ENCODE results near the gene CD1E. TPM values are rescaled to one million over a fixed set of nuclear protein-coding genes. Genes with fewer than 3 reads are reported as not detected.
"Not testable (repeated sequence)": the region's sequence is repeated elsewhere in the genome, so short reads cannot be mapped to it uniquely, and the experiment has no call there.

The CD1E gene
- not detected for total RNA-seq
- long read RNA-seq: 0 reads

DNA sequence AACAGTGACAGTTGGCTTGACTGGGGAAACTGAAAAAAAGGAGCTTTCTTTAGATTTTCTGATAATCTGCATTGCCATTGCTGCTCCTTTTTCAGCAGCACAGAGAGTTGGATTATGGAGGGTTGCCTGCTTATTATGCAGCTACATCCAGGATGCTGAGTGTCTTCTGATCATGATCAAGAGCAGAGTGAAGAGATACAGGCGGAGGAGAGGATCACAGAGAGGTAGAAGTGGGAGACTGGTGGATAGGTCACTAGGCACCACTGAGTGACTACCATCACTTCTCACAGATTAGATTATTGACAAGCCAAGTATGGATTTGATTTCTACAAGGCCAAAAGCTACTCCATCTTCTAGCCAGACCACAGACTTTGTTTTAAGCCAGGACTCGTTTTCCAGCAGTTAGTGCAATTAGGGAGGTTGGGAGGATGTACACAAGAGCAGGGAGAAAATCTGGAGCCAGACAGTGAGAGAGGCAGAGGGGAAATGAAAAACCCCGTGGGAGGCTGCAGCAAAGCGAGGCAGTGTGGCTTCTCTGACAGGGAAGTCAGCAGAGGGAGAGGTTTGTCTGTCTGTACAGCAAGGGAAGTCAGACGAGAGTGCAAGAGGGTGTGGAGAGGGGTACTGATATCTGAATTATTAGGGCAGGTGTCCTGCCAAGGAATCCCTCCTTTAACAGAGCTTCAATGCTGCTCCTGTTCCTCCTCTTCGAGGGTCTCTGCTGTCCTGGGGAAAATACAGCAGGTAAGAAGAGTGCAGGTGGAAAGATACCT is at the start of gene CD1E:
Gene CD1E, plus strand, starts transcription at position 592 of the 773 bp plus-strand sequence. Its CDS starts 95 bp downstream, at position 687.
- no peak for DNase-seq (ENCODE audit: low spot score)

DNA sequence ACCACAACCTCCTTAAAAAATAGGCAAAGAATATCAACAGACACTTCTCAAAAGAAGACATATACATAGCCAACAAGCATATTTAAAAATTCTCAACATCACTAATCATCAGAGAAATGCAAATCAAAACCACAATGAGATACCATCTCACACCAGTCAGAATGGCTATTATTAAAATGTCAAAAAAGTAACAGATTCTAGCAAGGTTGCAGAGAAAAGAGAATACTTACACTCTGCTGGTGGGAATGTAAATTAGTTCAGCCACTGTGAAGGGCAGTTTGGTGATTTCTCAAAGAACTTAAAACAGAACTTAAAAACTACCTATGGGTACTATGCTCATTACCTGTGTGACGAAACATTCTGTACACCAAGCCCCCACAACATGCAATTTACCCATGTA is 43.1 kb upstream of the CD1E start:
- DNase-seq (ENCODE audit: low spot score): no peak

DNA sequence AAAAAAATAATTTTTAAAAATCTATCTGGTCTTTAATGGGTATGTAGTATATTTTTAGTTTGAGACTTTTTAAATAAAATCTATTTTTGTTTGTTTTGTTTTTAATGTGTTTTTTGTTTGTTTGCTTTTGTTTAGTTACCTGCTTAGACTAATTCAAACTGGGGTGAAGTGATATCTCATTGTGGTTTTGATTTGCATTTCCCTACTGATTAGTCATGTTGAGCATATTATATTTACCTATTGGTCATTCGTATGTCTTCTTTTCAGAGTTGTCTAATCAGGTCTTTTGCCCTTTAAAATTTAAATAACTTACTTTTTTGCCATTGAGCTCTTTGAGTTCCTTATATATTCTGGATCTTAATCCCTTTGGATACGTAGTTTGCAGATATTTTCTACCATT is 42.6 kb upstream of the CD1E start:
- DNase-seq (ENCODE audit: low spot score): no peak

DNA sequence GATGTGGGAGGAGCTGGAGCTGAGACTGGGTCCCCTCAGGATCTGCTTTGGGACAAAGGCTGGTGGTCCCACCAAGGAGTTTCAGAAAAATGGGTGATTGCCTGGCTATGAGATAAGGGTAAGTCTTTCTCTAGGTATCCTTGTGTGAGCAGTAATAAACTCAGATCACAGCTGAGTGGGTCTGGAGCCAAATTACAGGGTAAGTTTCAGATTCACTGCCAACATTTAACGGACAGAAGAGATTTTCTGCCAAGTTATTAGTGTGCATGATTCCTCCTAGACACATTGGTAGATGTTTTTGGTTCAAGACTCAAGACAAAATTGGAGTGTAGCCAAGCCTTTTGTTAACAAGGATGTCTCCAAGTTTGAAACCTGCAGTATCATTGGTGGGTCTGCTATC is 29.8 kb upstream of the CD1E start:
- no peak for DNase-seq (ENCODE audit: low spot score)

DNA sequence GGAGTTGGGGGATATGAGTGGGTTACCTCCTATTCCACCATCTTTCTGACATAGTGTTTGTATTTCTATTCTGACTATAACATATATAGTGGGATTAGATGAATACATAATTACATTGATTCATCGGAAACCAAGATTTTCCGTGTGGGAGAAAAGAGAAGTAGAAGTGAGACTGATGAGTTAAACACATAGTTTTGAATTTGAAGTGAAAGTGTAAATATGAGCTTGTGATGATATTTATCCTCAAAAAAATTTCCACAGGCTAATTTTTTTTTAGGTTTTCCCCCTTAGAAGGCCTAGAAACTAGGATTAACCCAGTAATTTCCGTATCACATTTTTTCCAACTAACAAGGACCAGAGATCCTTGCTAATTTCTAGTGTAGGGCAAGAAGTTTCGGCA is 29.3 kb upstream of the CD1E start:
- DNase-seq (ENCODE audit: low spot score): no peak

DNA sequence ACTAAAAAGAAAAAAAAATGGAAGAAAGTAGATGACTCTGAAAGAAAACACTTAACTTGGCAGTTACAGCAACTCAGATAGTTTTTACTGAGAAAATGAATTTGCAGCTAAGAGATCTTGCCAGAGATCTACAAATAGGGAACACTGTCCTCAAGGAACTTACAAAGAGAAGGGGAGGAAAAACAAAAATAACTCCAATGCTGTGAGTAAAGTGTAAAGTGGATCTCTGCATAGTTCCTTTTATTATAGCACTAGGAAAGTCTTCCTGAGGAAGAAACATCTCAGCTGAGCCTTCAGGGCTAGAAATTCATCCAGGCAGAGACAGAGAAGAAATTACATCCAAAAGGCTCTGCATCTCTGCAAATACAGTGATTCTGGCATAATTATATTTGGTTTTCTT is 26.2 kb upstream of the CD1E start:
- DNase-seq (ENCODE audit: low spot score): no peak

DNA sequence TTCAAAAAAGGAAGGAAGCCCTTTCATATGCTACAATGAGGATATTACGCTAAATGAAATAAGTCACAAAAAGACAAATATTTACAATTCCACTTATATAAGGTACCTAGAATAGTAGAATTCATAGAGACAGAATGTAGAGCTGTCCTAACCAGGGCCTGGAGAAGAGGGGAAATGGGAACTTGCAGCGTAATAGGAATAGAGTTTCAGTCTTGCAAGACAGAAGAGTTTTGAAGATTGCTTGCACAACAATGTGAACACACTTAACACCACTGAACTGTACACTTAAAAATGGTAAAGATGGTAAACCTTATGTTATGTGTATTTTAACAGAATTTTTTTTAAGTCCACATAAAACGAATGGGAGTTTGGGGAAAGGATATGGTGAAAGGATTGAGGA is 25.3 kb upstream of the CD1E start:
- DNase-seq (ENCODE audit: low spot score): no peak

DNA sequence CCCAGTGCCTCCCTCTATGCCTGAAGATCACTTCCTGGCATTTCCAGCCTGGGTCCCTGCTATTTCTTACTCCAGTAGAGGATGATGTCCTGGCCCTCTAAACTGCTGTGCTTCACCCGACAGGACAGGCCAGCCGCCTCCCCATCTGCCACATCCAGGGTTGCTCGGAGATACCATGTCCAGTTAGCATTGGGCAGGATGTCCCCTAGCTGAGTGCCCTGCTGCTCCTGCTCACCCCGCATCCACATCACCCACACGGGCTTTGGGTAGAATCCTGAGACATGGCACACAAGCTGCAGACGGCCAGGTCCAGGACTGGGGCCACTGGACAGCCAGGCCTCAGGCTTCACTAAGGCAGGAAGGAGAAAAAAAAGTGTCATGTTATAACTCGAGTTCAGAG is 24.4 kb upstream of the CD1E start:
- DNase-seq (ENCODE audit: low spot score): no peak

DNA sequence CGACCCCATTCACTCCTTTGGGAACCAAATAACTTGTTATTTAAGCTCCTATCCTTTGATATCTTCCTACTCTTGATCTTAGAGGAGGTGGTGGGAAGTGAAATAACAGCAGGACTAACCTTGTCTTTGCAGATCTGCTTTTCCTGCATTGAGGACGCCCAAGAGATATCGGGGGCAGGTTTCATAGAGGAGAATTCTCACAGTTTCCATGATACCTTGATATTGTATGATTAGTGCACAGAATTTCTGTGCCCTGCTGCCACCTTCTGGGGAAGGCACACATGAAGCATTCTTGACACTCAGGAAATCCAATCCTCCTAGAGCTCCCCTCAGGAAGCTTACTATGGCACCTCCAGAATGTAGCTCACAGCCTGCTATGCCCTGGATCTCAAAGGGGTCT is 24.0 kb upstream of the CD1E start:
- DNase-seq (ENCODE audit: low spot score): no peak

DNA sequence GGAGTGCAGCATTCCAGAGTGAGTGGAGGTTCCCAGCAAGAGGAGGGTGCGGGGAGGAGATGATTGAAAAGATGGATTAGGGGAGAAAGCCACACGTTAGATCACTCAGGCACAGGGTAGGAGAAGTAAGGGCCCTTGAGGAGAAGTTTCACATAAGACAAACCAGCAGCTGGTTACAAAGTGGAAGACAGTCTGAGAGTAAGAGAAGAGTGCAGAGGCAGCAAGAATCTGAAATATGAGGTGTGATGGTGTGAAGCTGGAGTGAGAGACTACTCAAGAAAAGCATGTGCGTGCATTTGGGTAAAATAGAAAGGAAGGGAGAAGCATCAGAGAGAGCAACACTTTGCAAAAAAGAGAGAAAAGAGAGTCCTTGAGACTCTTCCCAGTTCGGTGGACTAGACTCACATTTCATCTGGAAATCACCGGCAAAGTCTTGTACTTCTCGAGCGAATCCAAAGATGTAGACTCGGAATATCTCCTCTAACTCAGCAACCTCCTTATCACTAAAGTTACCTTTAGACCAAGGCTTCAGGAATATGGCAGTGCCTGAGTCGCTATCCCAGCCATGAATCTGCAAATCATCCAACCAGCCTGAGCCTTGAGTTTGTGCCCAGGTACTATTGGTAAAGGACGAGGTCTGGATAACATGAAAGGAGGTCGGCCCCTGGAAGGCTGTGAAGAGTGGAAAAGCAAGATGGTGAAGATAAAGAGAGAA is 23.1 kb upstream of the CD1E start:
- DNase-seq (ENCODE audit: low spot score): no peak

DNA sequence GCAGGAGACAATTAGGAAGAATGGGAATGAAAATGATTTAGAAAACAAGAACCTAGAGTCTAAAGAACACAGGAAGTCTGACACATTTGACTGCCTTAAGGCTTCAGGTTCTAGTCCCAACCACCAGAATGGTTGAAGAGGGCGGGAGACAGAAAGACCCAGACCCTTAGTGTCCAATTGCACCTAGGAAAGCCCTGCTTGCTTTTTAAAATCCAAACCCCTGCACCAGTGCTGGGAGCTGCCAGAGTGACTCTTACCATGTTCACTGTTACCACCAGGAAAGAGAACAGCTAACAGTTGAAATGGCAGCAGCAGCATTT is 22.6 kb upstream of the CD1E start:
- no peak for DNase-seq (ENCODE audit: low spot score)

DNA sequence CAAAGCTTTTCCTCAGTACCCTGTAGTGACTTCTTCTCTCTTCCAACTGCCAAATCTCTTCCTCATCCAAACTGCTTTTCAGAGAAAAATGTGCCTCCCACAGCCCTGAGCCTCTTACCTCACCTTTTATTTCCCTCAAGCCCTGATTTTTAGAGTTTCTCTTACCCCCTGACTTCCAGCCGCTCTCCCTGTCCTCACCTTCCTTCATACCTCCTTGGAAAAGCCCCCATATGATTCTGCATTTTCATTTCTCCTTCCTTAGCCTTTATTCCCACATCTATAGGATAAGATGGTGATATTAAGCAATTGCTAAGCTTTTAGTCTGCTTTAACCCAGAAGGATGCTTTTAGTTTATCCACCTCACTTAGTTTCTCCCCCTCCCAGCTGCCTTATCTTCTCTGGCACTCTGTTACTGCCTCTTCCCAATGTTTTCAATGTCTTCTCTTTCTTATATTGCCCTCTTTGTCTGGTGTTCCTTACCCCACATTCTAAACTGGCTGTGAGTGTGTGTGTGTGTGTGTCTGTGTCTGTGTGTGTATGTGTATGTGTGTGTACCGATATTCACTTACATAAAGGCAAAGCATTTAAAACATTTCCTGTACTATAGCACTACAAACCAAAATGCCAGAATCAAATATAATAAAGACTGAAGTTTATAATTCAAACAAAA is 22.1 kb upstream of the CD1E start, which contains the start of gene CD1B:
Gene CD1B, minus strand, starts transcription at position 51 of the 670 bp plus-strand sequence. CDS start 108 bp downstream, outside the sequence.
- DNase-seq (ENCODE audit: low spot score): no peak

DNA sequence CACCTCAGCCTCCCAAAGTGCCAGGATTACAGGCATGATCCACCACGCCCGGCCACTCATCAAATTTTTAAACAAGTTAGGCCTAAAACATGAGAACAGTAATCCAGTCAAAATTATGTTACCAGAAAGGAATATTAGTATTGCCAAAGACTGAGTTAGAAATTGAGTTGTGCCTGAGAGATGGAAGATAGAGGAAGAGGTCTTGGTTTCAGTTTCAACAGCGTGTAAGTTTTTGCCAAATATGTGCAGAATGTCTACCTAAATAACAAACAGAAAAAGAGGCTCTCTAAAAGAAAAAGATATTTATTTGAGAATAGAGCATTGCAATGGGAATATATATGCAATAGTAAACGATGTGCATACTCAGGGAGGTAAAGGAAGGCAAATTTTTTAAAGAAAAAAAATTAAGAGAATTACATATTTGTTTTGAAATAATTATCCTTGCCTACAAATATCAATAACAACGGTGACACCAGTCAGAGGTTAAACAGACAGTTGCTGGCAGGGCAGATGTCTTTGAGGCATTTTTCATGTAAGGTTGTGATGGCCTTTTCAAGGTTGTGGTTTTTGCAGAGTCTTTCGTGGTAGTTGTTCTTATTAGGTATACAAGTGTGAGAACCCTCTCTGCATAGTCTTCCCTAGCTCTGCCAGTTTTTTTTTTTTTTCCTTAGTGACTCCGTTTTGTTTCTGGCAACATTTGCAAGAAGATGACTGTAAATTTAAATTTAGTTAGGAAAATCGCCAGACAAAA is 20.1 kb upstream of the CD1E start:
- no peak for DNase-seq (ENCODE audit: low spot score)

DNA sequence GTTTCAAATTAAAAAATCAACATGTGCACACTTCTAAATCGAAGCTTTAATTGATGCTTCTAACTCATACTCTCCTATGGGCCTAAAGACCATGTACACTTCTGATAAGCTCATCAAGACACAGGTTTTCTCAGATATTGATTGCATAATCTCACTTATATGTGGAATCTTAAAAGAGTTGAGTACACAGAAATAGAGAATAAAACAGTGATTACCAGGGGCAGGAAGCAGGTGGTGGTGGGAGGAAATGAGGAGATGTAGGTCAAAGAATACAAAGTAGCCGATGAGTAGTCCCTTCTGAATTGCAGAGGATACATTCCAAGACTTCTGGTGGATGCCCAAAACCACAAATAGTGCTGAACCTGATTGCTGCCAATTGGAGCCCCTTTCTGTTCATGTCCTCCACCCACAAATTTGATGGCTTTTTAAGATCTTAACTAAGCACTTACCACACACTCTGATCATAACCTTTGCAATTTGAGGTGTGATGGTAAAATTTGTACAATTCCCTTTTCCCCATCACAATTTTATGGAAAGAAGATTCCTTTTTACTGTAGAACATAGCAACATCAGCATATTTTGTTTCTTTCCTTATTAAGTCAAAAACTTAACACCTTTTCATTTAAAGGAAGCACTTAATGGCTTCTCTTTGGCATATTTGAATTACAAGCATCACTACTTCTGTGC is 19.0 kb upstream of the CD1E start:
- DNase-seq (ENCODE audit: low spot score): no peak

DNA sequence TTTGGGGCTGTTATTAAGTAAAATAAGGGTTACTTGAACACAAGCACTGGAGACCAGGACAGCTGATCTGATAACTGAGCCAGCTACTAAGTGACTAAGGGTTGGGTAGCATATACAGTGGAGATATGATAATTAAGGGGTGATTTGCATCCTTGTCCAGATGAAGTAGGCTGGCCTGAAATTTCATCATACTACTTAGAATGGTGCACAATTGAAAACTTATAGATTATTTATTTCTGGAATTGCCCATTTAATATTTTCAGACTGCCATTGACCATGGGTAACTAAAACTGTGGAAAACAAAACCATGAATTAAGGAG is 18.5 kb upstream of the CD1E start:
- no peak for DNase-seq (ENCODE audit: low spot score)

DNA sequence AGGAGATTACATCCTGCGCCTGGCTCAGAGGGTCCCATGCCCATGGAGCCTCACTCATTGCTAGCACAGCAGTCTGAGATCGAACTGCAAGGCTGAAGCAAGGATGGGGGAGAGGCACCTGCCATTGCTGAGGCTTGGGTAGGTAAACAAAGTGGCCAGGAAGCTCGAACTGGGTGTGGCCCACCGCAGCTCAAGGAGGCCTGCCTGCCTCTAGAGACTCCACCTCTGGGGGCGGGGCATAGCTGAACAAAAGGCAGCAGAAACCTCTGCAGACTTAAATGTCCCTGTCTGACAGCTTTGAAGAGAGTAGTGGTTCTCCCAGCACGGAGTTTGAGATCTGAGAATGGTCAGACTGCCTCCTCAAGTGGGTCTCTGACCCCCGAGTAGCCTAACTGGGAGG is 17.3 kb upstream of the CD1E start:
- DNase-seq (ENCODE audit: low spot score): not testable (repeated sequence)

DNA sequence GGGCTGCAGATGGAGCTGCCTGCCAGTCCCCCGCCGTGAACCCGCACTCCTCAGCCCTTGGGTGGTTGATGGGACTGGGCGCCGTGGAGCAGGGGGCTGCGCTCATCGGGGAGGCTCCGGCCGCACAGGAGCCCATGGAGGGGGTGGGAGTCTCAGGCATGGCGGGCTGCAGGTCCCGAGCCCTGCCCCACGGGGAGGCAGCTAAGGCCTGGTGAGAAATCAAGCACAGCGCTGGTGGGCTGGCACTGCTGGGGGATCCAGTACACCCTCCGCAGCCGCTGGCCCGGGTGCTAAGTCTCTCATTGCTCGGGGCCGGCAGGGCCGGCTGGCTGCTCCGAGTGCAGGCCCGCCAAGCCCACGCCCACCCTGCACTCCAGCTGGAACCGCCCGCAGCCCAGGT is 4.7 kb upstream of the CD1E start:
- DNase-seq (ENCODE audit: low spot score): not testable (repeated sequence)

DNA sequence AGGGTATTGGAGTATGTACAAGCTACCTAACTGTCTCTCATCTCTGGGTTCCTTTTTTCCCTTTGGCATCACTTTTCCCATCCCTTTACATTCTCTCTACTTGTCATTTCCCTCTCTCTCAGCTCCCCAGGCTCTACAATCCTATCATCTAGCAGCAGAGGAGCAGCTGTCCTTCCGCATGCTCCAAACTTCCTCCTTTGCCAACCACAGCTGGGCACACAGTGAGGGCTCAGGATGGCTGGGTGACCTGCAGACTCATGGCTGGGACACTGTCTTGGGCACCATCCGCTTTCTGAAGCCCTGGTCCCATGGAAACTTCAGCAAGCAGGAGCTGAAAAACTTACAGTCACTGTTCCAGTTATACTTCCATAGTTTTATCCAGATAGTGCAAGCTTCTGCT is 561 bp downstream of the CD1E start:
- no peak for DNase-seq (ENCODE audit: low spot score)

DNA sequence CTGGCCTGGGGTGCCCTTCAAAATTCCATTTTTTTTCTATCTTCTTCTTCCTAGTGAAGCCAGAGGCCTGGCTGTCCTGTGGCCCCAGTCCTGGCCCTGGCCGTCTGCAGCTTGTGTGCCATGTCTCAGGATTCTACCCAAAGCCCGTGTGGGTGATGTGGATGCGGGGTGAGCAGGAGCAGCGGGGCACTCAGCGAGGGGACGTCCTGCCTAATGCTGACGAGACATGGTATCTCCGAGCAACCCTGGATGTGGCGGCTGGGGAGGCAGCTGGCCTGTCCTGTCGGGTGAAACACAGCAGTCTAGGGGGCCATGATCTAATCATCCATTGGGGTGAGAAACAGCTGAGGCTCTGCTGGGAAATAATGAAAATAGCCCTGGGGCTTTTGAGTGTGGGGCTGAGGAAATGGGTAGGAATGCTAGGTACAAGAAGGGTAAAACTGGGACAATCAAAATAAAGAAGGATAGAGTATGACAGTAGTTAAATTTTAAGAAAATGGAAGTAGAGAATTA is 2.1 kb downstream of the CD1E start:
- DNase-seq (ENCODE audit: low spot score): no peak

DNA sequence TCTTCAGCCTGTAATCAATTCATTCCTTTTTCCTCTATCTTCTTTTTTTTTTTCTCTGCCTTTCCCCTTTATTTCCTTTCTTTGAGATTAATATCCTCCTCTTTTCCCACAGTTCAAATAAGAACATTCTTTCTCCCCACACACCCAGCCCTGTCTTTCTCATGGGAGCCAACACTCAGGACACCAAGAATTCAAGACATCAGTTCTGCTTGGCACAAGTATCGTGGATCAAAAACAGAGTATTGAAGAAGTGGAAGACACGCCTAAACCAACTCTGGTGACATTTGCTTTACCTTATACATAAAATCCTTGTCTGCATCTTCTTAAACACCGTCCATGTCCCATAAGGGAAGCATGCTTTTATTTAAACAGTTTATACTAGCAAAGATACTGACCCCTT is 2.9 kb downstream of the CD1E start:
- no peak for DNase-seq (ENCODE audit: low spot score)

DNA sequence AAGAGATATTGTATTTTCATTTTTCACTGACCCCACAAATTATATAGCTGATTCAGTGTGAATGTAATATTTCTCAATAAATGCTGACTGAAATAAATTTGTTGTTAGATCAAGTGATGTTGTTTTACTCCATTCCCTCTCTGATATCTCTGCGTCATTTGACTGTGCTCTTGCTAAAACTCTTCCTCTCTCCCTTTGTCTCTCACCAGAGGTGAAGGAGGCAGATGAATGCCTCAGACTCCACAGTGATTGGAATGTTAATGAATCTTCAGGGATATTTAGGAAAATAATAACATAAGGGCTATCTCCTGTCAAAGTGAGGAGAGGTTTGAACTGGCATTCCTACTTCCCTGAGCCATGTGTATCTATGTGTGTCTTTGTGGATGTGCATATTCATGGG is 3.7 kb downstream of the CD1E start:
- no peak for DNase-seq (ENCODE audit: low spot score)
